GM15510 (cell line): ENCODE results near the gene FAM162B.

ENCODE experiments used
- POLR2A ChIP-seq: IDR thresholded peaks from 3 replicates; pipeline ENCODE4 v1.6.1; 2011; ENCODE audit warnings: borderline replicate concordance; ENCODE audit not compliant: insufficient read length; ENCODE audit errors: extremely low read depth

FAM162B gene

GRCh38 chr6:116764961-116765841 is at the start of gene FAM162B:
Gene FAM162B, minus strand, starts transcription at chr6:116765719. Its CDS starts 143 bp downstream, at chr6:116765576.
- no peak for TF ChIP-seq POLR2A

GRCh38 chr6:116812051-116812650 is 46.6 kb upstream of the FAM162B start:
- no peak for TF ChIP-seq POLR2A

GRCh38 chr6:116801971-116802370 is 36.5 kb upstream of the FAM162B start:
- TF ChIP-seq POLR2A, result no peak

- no peak for TF ChIP-seq POLR2A
Observed at GRCh38 chr6:116799945-116800344, 34.4 kb upstream of the FAM162B start.

GRCh38 chr6:116797585-116797984 is 32.1 kb upstream of the FAM162B start:
- TF ChIP-seq POLR2A, result no peak

GRCh38 chr6:116793224-116793623 is 27.7 kb upstream of the FAM162B start:
- no peak for TF ChIP-seq POLR2A

GRCh38 chr6:116783852-116784251 is 18.3 kb upstream of the FAM162B start:
- no peak for TF ChIP-seq POLR2A

- no peak for TF ChIP-seq POLR2A
Observed at GRCh38 chr6:116779573-116780164, 14.2 kb upstream of the FAM162B start.

GRCh38 chr6:116773886-116774285 is 8.4 kb upstream of the FAM162B start:
- TF ChIP-seq POLR2A, result no peak

GRCh38 chr6:116772450-116772849 is 6.9 kb upstream of the FAM162B start:
- no peak for TF ChIP-seq POLR2A

GRCh38 chr6:116767715-116768114 is 2.2 kb upstream of the FAM162B start:
- no peak for TF ChIP-seq POLR2A

GRCh38 chr6:116766506-116767176 is 1.1 kb upstream of the FAM162B start:
- TF ChIP-seq POLR2A, result no peak

- no peak for TF ChIP-seq POLR2A
Observed at GRCh38 chr6:116764629-116764960, 924 bp downstream of the FAM162B start.

GRCh38 chr6:116763906-116764628 is 1.5 kb downstream of the FAM162B start:
- no peak for TF ChIP-seq POLR2A
